Lower leg skin (tissue), 3 donors: Measurements from ENCODE around the gene WWOX.

Experiments
- CTCF ChIP-seq, 3 donors: fragments of 450-650 bp; IDR thresholded peaks; one replicate each; pipeline ENCODE4 v1.5.1; 2016; ENCODE audit warnings: antibody characterized with exemption in 3 of 3, mild to moderate bottlenecking in 3 of 3, moderate library complexity in 2 of 3
- POLR2A ChIP-seq, 2 donors: fragments of 450-650 bp; IDR thresholded peaks; one replicate each; pipeline ENCODE4 v1.6.1; 2016 to 2017; ENCODE audit warnings: antibody characterized with exemption in 2 of 2, mild to moderate bottlenecking in 1 of 2, moderate library complexity in 1 of 2

GRCh38 chr16:78484509-78485058, 385.1 kb downstream of the WWOX start:
- TF ChIP-seq CTCF (IDR thresholded peaks at IDR 0.05) (no peak), POLR2A (IDR thresholded peaks at IDR 0.05) (no peak)
